GF-D8 (cell line): ENCODE results near the gene CWC27.

Experiments
- DNase-seq: peaks from one replicate; lab custom pipeline; 2025; lab: John Stamatoyannopoulos, UW

CWC27 gene

GRCh38 chr5:64978546-64978945, 209.8 kb downstream of the CWC27 start:
- no peak for DNase-seq

- no peak for DNase-seq
These were observed 210.8 kb downstream of the CWC27 start for GRCh38 chr5:64979531-64979930.

- no peak for DNase-seq
These were observed 211.4 kb downstream of the CWC27 start for GRCh38 chr5:64980176-64980575.

- no peak for DNase-seq
These were observed 219.0 kb downstream of the CWC27 start for GRCh38 chr5:64987768-64988167.

- DNase-seq, result no peak
These were observed 240.5 kb downstream of the CWC27 start for GRCh38 chr5:65009207-65009606.

- no peak for DNase-seq
These were observed 242.1 kb downstream of the CWC27 start for GRCh38 chr5:65010841-65011240.

- DNase-seq, result no peak
These were observed 243.7 kb downstream of the CWC27 start for GRCh38 chr5:65012301-65012892.

- no peak for DNase-seq
These were observed 244.4 kb downstream of the CWC27 start for GRCh38 chr5:65013166-65013565.

- no peak for DNase-seq
These were observed 246.0 kb downstream of the CWC27 start for GRCh38 chr5:65014769-65015168.

- DNase-seq, result no peak
These were observed 247.0 kb downstream of the CWC27 start for GRCh38 chr5:65015767-65016166.

- no peak for DNase-seq
These were observed 248.9 kb downstream of the CWC27 start for GRCh38 chr5:65017636-65018035.

- DNase-seq, result no peak
These were observed 250.0 kb downstream of the CWC27 start for GRCh38 chr5:65018763-65019162.

- no peak for DNase-seq
These were observed 251.8 kb downstream of the CWC27 start for GRCh38 chr5:65020492-65020891.

- DNase-seq, result no peak
These were observed 252.9 kb downstream of the CWC27 start for GRCh38 chr5:65021527-65022226.

GRCh38 chr5:65022932-65023331, 254.2 kb downstream of the CWC27 start:
- DNase-seq, result no peak

GRCh38 chr5:65024681-65025080, 256.0 kb downstream of the CWC27 start:
- DNase-seq, result no peak

- DNase-seq, result no peak
These were observed 258.3 kb downstream of the CWC27 start for GRCh38 chr5:65026816-65027548.

GRCh38 chr5:65029178-65029577, 260.4 kb downstream of the CWC27 start:
- DNase-seq, result no peak

- DNase-seq, result no peak
These were observed 261.3 kb downstream of the CWC27 start for GRCh38 chr5:65030056-65030455.

GRCh38 chr5:65032250-65032649, 263.5 kb downstream of the CWC27 start:
- no peak for DNase-seq

GRCh38 chr5:65034029-65034812, 265.5 kb downstream of the CWC27 start:
- DNase-seq, result no peak

- DNase-seq, result no peak
These were observed 266.1 kb downstream of the CWC27 start for GRCh38 chr5:65034813-65035209.
